MV-4-11 (cell line): ENCODE results near the gene NKD1.

Experiments used
- DNase-seq: peaks from one replicate; lab custom pipeline; 2025; lab: John Stamatoyannopoulos, UW

Gene NKD1

DNA sequence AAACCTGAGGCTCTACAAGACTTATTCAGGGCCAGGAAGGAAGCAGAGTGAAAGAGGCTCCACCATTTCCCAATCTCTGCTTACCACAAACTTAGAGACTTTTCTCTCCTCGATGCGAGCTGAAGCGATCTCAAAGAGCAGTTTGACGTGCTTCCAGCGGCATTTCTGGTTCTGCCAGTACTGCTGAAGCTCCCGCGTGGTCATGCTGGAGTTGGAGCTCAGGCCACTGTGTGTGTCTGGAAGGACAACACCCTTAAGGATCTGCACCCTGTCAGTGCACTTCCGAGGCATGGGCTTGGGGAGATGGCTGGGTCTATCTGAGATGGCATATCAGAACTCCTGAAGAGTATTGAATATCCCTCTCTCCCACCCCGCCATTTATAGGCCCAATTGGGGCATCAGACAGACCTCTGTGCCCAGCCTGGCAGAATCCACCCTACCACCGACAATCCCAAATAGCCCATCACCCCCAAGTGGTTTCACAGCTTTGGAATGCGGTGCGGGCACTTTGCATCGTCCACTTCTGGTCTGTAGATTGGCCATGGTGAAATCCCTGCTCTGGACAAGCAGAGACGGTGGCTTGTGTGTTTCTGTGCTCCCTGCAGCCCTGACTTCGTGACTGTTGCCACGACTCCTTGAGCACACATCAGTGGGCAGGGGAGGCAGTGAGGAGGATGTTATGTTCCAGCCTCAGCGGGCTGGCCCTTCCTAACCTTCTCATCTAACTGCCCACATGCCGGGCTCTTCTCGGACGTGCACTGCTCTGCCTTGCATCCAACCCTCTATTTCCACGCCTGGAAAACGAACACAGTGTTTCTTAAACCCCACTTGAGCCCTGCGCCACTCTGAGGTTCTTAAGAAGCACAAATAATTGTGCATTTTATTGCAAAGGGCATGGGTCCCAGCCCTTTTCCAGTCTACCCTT lies 127.8 kb downstream of the NKD1 start:
- no peak for DNase-seq

DNA sequence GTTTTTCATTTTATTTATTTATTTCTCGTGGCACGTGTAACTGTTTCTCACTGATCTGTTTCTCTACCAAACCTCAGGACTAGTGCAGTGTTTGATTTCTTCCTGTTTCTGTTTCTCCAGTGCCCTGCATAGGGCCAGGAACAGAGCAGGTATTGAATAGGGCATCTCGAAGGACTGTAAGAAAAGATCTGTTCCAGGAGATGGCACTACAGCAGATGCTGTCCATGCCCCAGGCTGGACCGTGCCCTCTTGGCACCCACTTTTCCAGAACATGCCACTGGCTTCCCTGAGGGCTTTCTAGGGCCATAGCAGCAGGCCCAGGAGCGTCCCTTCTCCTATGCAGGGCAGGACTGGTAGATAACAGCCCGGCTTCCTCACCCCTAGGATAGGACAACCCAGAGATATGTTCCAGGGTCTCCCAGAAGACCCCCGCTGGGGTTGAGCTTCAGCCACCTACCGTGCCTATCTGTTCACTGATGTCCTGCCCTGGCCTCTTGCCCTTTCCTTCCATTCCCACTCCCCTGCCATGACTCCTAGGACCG lies 128.6 kb downstream of the NKD1 start:
- no peak for DNase-seq

DNA sequence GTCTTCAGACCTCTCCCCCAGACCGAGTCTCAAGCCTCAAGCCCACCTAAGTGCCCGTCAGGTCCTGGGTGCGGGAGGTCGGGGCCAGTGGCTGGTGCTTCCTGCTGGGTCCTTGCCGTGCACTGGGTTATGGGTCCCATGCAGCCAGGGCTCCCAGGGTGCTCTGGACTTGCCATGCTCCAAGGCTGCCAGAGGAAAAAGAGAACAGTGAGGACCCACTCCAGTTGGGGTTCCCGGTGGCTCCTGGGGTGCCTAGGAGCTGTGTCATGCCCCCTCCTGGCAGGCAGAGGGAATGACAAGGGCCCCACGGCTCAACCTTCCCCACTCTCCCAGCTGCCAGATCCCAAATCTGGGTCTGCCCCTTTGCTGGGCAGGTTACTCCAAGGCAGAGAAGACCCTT lies 129.2 kb downstream of the NKD1 start:
- DNase-seq = no peak

DNA sequence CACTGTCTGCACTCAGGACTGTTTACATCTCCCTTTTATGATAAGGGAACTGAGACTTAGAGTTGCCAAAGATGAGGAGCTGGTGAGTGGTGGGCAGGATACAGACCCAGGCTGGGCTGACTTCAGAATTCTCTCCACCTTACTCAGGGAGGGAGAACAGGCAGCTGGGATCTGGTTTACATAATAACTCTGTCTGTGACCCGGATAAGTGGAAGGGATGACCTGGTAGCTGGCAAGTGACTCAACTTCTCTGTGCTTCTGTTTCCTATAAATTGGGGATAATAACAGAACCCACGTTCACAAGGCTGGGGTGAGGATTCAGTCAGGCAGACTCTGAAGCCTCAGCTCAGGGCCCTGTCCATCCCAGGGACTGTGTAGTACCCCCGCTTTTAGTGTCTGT lies 130.3 kb downstream of the NKD1 start:
- peak; percentile 57 for DNase-seq

DNA sequence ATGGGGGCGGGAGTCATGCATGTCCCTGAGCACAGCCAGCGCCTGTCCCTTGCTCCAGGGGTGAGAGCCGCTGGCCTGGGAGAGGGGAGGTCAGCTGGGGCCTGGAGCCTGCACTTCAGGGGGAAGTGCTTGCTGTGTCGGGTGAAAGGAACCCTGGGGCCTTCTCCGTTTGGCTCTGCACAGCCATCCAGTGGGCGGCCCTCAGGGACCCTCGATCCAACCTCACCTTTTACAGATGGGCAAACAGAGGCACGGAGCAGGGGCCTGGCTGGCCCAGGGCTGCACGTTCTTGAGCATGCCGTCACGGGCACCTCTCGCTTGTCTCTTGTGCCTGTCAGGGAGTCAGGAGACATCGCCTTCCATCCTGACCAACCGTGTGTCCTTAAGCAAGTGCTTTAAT lies 131.1 kb downstream of the NKD1 start:
- no peak for DNase-seq

DNA sequence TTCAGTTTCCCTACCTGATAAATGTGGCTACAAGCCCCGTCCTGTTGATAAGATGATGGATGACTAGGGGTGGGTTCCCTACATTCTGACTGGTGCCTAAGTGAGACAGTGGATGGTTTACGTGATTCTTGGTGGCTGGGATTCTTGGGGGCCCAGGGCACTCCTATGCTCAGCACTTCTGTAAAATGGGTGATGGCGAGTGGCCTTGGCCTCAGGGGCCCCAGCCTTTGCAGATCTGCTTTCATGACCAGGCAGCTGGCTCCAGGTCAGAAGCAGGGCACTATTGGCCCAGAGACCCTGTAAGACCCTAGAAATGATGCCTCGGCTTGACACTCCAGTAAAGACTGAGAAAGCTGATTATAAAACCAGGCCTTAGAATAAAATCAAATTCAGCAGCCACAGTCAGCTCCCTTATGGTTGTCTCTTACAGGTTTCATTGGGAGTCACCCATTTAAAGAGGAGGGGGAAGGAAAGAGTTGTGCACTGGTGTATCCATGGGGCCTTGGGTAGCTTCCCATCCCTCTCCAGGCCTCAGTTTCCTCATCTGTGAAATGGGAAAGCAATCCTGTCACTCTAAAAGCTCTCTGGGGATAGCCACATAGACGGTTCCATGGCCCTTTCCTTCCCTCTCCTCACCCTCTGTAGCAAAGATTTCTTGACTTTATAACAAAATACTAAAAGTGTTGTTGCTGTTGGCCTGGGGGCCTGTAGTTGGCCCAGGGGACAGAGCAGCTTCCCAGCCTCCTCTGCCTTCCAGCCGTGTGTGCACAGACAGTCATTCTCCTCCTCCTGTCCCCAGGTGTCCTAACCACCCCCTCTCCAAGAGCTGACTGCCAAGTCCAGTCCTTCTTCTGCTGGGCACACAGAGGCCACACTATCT lies 131.7 kb downstream of the NKD1 start:
- DNase-seq = no peak

DNA sequence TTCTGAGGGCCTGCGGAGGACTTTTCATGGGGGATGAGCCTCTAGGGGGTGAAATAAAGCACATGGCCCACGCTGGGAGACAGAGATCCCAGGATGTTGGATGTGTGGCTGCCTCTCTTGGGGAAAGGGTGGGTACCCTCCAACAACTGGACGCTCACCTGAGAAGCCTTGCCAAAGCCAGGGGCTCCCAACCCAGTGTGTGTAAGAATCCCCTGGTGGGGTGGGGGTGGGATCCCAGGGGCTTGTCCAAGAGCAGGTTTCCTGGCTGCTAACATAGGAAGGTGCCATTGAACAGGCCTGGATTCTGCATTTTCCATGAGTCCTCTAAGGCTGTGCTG lies 132.3 kb downstream of the NKD1 start:
- DNase-seq = no peak

DNA sequence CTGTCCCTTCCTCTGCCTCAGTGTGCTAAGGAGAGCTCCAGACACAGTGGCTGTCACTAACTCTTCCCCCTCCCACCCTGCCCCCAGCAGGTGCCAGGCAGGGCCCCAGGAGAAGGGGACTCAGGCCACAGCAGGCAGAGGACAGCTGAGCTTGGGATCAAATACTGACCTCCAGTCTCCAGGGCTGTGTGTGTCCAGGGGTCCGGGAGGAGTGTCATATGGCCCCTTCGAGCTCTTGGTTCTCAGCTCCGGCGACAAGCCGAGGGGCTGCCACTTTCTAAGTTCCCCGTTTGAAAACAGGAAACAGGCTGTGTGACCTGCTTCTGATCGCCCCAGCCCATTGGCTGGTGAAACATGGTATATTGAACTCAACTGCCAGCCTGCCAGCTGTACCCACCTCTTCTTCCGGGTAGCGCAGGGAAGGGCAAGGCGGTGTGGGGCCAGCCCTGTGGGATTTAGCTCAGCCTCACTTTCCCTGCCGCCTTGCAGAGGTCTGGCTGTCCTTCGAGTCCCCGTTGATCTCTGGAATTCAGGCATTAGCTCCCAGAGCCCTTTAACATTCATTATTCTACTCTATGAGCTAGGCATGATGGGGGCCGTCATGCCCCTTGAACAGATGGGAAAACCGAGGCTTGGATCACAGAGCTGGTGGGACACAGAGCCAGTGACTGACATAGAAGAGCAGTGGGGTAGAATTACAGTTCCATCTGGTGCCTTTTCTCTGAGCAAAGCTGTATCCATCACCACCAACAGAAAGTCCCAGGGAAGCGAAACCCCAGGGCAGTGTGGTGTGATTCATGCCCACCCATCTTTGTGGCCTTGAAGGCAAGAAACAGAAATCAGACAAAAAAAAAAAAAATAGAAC lies 133.1 kb downstream of the NKD1 start, which contains the start of gene SNX20:
Gene SNX20 (minus strand): TSS at position 292 of the 865 bp plus-strand sequence. CDS start 3,786 bp downstream, outside the sequence.
- DNase-seq = peak; percentile 89

DNA sequence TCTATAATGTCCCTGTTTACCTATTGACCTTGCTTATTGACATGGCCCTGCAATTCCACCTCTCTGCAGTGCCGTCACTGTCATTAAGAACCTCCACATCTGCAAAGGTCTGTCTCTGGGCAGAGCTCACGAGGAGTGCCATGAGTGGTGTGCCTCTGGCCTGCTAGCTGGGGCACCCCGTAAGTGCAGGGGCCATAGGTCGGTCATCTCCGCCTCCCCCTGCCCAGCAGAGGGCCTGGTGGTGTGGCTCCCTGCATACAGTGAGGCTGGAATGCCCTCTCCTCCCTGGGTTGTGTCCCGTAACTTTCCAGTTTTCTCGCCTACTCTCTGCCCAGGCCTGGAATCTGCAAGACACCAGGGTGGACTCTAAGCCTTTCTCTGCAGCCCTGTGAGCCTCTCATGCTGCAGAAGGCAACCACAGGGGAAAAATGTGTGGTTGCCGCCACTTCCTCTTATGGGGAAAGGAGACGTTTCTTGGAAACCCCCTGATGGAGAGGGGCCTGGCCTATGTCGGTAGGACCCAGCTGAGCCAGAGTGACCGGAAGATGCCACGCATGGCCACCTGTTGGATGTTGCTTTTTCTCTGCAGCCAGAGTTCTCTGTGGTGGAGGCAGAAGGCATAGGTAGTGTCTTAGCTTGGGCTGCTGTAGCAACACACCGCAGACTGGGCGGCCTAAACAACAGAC lies 135.6 kb downstream of the NKD1 start:
- peak; percentile 95 for DNase-seq

DNA sequence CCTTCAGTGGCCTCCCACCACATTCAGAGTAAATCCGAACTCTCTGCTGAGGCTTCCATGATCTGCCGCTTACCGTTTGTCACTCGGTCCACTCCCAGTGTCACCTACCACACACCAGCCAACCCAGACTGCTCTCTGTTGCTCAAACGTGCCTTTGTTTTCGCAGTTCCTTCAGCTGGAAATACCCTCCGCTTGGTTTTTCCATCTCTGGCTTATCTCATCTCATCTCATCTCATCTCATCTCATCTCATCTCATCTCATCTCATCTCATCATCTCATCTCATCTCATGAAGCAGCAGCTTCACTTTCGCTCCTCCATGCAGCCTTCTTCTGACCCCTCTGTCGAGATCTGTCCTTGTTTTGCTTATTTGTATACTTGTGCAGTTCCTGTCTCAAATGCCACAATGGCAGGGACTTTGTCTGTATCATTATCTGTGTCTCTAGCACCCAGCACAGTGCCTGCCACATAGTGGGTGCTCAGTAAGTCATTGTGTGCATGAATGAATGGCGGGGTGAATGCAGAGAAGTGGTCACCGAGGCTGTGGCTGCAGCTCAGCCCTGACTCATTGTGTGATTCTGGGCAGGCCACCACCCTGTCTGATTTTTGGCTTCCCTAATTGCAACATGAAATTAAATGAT lies 136.7 kb downstream of the NKD1 start:
- DNase-seq = peak; percentile 83

DNA sequence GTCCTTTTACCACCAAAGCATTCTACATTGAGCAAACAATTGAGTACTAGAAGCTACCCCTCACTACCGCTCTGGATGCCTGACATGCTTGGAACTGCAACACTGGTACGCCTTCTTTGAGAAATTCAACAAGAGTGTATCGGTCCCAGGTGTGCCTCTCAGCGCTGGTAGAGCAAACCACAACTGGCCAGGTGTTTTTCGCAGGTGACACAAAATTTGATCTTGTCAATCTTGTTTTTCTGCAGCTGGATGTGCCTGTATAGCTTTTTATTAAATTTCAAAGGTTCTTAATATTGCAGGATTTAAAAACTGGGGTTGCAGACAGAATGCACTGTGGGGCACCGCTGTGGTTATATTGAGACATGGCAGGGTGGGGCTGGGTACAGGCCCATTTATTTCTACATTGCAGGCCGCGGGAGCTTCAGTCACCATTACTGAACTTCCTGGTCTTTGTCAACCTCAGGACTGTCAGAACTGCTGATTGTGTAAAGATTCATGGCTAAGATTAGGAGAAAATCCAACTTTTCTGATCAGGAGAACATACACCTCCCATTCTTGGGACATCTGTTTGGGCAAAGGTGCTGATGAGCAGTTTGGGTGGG lies 137.4 kb downstream of the NKD1 start:
- peak; percentile 81 for DNase-seq

DNA sequence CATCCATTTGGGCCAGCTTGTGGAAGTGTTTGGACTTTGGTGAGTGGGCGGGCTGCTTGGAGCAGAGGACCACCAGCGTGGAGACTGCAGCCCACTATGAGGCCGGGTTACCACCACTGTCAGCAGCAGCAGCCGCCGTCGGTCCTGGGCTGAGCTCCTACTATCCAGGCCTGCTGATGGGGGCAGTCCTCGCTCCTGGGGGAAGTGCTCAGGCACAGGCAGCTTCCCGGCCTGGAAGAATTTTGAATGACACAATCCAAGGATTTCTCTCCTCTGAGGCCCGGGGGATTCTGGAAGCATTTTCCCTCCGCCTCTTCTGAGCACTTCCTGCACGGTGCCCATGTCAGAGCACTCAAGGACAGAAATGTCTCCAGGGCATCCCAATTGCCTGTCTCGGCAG lies 139.9 kb downstream of the NKD1 start:
- no peak for DNase-seq

DNA sequence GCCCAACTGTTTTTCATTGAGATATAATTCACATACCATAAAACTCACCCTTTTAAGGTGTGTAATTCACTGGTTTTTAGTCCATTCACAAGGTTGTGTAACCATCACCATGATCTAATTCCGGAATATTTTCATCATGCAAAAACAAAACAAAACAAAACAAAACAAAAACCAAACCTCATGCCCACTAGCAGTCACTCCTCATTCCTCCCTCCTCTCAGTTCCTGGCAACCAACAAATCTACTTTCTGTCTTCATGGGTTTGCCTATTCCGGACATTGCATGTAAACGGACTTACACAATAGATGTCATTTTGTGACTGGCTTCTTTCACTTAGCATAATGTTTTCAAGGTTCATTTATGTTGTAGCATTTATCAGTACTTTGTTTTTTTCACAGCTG lies 140.7 kb downstream of the NKD1 start:
- peak; percentile 72 for DNase-seq

DNA sequence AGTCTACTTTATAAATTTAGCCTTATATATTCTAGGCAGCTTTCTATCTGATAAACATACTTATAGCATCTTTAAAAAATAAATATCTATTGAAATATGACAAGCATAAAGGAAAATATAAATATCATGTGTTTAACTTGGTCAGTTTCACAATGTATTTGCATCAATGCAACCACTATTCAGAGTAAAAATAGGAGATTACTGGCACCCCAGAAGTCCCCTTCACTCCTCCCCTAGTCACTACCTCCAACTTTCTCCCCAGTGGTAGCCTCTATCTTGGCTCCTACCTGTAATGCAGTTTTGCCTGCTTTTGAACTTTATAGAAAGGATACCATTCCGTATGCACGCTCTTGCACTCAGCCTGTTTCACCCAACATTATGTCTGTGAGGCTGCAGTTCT lies 142.0 kb downstream of the NKD1 start:
- no peak for DNase-seq

DNA sequence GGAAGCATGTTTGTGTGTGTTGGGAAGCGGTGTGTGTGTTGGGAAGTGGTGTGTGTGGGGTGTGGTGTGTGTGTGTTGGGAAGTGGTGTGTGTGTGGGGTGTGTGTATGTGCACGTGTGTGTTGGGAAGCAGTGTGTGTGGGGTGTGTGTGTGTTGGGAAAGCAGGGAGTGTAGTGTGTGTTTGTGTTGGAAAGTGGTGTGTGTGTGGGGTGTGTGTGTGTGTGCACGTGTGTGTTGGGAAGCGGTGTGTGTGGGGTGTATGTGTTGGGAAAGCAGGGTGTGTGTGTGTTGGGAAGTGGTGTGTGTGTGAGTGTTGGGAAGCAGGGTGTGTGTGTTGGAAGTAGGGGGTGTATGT lies 144.4 kb downstream of the NKD1 start:
- no peak for DNase-seq

DNA sequence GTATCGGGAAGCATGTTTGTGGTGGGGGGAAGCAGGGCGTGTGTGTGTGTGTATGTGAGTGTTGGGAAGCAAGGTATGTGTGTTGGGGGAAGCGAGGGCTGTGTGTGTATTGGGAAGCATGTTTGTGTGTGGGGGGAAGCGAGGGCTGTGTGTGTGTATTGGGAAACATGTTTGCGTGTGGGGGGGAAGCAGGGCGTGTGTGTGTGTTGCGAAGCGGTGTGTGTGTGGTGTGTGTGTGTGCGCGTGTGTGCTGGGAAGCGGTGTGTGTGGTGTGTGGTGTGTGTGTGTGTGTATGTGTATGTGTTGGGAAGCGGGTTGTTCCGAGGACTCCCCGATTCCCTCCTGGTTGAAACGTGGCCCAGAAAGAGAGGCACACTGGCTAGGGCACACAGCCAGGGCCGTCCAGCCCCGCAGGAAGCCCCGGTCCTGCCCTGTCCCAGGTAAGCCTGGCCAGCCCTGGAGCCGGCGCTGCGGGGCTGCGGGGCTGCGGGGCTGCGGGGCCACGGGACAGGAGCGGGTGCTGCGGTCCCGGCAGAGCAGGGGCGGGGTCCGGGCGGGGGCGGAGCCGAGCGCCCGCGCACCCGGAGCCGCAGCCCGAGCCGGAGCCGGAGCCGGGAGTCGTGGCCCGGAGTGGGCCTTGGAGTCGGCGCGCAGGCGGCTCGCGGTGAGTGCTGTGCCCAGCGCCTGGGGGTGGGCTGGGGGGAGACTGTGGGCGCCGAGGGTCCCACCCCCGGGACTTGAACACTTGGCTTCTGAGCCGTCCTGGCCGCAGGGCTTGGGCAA lies 145.0 kb downstream of the NKD1 start, which contains the start of gene NOD2:
Gene NOD2 (plus strand): TSS at position 608 of the 783 bp plus-strand sequence. CDS start 5,890 bp downstream, outside the sequence.
- peak; percentile 46 for DNase-seq

DNA sequence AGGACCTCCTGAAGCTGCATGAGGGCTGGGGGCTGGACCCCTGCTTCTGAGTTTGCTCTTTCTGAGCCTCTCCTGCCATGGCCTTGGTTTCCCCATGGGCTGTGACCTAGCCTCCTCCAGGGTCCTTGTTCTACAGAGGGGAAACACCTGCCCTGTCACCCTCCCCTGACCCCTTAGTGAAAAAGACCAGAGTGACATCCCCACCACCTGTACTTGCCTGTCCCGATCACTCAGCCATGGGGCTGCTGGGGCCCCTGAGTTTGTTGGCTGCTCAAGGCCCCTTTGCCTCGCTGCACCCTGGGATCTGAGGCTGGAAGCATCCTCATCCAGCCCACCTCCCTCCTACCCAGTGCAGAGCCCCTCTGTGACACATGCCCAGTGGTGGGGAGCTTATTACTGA lies 146.0 kb downstream of the NKD1 start:
- no peak for DNase-seq

DNA sequence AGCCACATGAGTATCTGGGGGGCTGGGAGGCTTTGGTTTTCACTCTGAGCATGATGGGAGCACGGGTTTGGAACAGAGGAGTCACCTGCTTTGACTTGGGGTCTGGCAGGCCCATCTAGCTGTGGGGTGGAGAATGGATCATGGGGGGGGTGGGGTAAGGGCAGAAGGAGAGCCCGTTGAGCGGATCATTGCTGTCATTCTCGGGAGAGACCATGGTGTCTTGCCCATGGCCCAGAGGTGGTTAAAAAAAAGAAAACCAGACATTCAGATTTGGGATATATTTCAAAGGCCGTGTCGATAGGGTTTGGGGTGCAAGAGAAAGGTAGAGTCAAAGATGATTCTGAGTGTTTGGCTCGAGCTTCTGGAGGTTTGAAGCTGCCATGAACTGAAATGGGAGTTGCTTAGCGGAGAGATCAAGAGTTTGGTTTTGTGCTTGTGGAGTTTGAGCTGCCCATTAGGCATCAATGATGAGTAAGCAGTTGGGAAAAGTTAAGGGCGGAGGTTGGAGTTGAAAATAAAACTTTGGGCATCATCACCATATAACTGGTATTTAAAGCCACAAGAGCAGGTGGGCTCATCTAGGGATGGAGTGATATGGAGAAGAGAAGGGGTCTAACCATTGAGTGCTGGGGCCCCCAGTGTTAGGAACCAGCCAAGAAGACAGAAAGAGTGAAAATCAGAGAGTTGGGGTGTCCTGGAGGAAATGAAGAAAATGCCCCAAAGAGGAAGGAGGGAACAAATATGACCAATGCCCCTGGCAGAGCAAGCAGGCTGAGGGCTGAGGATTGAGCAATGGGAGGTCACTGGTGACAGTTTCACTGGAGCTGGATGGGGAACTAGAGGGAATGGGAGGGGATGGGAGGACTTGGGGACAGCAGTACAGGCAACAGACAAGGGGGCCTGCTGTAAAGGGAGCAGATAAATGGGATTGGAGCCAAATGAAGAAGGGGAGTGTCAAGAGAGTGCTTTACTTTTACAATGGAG lies 147.1 kb downstream of the NKD1 start:
- DNase-seq = peak; percentile 92
